Transverse colon (tissue), 4 donors: Measurements from ENCODE around the gene USP47. TPM values are rescaled to one million over a fixed set of nuclear protein-coding genes. Genes with fewer than 3 reads are reported as not detected.

Experiments
- DNase-seq: peaks from one replicate; pipeline ENCODE4 v3.0.0-alpha.2; 2019
- H3K27ac ChIP-seq, 4 donors: fragments of 200-600 bp; sonication (generic); 2 replicates each; pipeline ENCODE4 v1.5.1; 2016 to 2018; ENCODE audit warnings: inconsistent platforms in 4 of 4
- H3K27me3 ChIP-seq: fragments of 200-600 bp; sonication (generic); 2 replicates; pipeline ENCODE4 v1.5.1; 2017; ENCODE audit warnings: inconsistent platforms
- H3K36me3 ChIP-seq, 4 donors: fragments of 200-600 bp; sonication (generic); 2 replicates each; pipeline ENCODE4 v1.5.1; 2017 to 2019; ENCODE audit warnings: inconsistent platforms in 4 of 4
- H3K4me1 ChIP-seq, 4 donors: fragments of 200-600 bp; sonication (generic); 2 replicates each; pipeline ENCODE4 v1.5.1; 2017 to 2020; ENCODE audit warnings: inconsistent platforms in 4 of 4
- H3K4me3 ChIP-seq, 4 donors: fragments of 200-600 bp; sonication (generic); 1 replicate in 1 of 4; 2 replicates in 3 of 4; pipeline versions ENCODE4 v1.5.1 to v1.6.1; 2017 to 2019; ENCODE audit warnings: inconsistent platforms in 4 of 4
- H3K9me3 ChIP-seq, 2 donors: fragments of 200-600 bp; sonication (generic); 2 replicates each; pipeline ENCODE4 v1.5.1; 2017 to 2019; ENCODE audit warnings: inconsistent platforms in 2 of 2
- EP300 ChIP-seq: sonication (generic); formaldehyde crosslinking; IDR thresholded peaks from one replicate; pipeline ENCODE4 v1.6.1; 2017; ENCODE audit warnings: antibody characterized with exemption, low read depth
- POLR2A ChIP-seq: fragments of 450-650 bp; IDR thresholded peaks from one replicate; pipeline ENCODE4 v1.6.1; 2016; ENCODE audit warnings: antibody characterized with exemption, mild to moderate bottlenecking, moderate library complexity
- POLR2AphosphoS5 ChIP-seq, 3 donors: sonication (generic); formaldehyde crosslinking; IDR thresholded peaks; one replicate each; pipeline ENCODE4 v1.6.1; 2016; ENCODE audit warnings: antibody characterized with exemption in 3 of 3
- WGBS, 2 donors: methylation state at CpG; one replicate each; pipeline ENCODE4 v1.1.5; 2018; ENCODE audit warnings: low coverage in 1 of 2; 5-methylcytosine and 5-hydroxymethylcytosine counted together
- in situ Hi-C, 4 donors: fragments of 200-750 bp; cut with MboI; loops; one replicate each; pipeline versions ENCODE4 v1.15.0 to v1.15.1; 2017; ENCODE audit warnings: low sequenced_read_pairs in 3 of 4, low pct_ligation_motif_present in 1 of 4, low pct_unique_long_range_greater_than_20kb in 1 of 4
- intact Hi-C: fragments of 100-400 bp; cut with DNase I; formaldehyde crosslinking; loops from one replicate; pipeline ENCODE4 v1.15.1; 2023; ENCODE audit warnings: low total_unique reads
- total RNA-seq, 4 donors: library from RNA; depleted of rRNA; stranded (reverse); fragments of >200 nt; gene quantifications; one replicate each; pipeline ENCODE4 v1.1.0, GENCODE V29; 2016
- TF ChIP-seq, protein P1 (sequence below), 5 experiments: fragments of 200-600 bp in 3 of 5; fragments of 450-650 bp in 2 of 5; sonication (generic) in 3 of 5; IDR thresholded peaks; 1 replicate in 2 of 5; 2 replicates in 3 of 5; pipeline ENCODE4 v1.5.1; 2016 to 2017; ENCODE audit warnings: antibody characterized with exemption in 5 of 5, inconsistent platforms in 3 of 5, mild to moderate bottlenecking in 2 of 5, moderate library complexity in 1 of 5

Gene USP47
- total RNA-seq, 4 donors from 2014 or later: 42.6 to 85.1 (median 57.3) TPM

DNA sequence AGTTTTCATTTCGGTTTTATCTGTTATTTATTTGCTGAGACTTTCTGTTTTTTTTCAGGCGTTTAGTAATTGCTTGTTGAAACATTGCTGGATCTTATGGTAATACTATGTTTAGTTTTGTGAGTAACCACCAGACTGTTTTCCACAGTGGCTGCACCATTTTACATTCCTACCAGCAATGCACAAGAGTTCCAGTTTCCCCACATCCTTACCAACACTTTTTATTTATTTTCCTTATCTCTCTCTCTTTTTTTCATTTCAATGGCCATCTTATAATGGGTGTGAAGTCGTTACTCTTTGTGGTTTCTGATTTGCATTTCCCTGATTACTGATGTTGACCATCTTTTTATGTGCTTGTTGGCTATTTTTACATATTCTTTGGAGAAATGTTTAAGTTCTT, 23.7 kb downstream of the USP47 start:
- WGBS, 2 donors: 56 to 60% methylated on average over 2 to 3 of the region's 3 CpGs
- in situ Hi-C loops: no loop called here

DNA sequence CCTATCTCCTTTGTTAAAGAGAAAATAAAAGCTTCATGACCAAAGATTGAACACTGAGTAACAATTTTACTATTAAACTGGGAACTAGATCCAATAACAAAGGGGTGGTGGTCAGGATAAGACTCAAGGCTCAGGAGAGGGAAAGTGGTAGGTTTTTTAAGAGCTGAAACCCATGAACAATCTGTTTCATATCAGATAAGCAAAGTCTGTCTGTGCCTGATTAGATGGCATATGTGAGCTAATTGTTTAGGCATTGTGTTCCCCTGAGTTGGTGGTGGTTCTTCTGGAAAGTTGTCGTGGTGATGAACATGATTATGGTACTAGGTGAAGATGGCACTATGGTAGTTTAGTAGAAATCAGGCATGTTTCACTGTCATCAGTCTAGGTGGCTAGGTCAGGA, 24.4 kb downstream of the USP47 start:
- Histone ChIP-seq H3K4me1 (peaks cover 4 to 40% (median 26%) of the 10 kb centered on the region in 4 donors), H3K36me3 (no peaks in the 10 kb centered on the region), H3K27me3 (no peaks in the 10 kb centered on the region), H3K4me3 (no peak overlapping the region), H3K27ac (no peak overlapping the region), H3K9me3 (peaks cover 4 to 7% of the 10 kb centered on the region in 2 donors)
- intact Hi-C loops (no loop called here), in situ Hi-C loops (no loop called here)
- DNase-seq: no peak
- TF ChIP-seq POLR2AphosphoS5 (IDR thresholded peaks at IDR 0.05) (no peak), EP300 (no peak), POLR2A (no peak)
- TF ChIP-seq, protein P1, sequence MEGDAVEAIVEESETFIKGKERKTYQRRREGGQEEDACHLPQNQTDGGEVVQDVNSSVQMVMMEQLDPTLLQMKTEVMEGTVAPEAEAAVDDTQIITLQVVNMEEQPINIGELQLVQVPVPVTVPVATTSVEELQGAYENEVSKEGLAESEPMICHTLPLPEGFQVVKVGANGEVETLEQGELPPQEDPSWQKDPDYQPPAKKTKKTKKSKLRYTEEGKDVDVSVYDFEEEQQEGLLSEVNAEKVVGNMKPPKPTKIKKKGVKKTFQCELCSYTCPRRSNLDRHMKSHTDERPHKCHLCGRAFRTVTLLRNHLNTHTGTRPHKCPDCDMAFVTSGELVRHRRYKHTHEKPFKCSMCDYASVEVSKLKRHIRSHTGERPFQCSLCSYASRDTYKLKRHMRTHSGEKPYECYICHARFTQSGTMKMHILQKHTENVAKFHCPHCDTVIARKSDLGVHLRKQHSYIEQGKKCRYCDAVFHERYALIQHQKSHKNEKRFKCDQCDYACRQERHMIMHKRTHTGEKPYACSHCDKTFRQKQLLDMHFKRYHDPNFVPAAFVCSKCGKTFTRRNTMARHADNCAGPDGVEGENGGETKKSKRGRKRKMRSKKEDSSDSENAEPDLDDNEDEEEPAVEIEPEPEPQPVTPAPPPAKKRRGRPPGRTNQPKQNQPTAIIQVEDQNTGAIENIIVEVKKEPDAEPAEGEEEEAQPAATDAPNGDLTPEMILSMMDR (IDR thresholded peaks at IDR 0.05): no peak
- 67 to 91% methylated on average over 1 of the region's 1 CpG for WGBS, 2 donors

More for the DNA sequence above, 23.7 kb downstream of the USP47 start:
- intact Hi-C loops: no loop called here
- H3K27ac ChIP-seq: no peak overlapping the region
- TF ChIP-seq, protein P1 (IDR thresholded peaks at IDR 0.05): no peak
- TF ChIP-seq POLR2AphosphoS5 (IDR thresholded peaks at IDR 0.05): no peak
- no peak for TF ChIP-seq POLR2A
- no peak for TF ChIP-seq EP300
- no peak for DNase-seq
- H3K27me3 ChIP-seq: no peaks in the 10 kb centered on the region
- peaks cover under 1 to 41% (median 24%) of the 10 kb centered on the region in 4 donors for H3K4me1 ChIP-seq
- H3K4me3 ChIP-seq: no peak overlapping the region
- H3K36me3 ChIP-seq: no peaks in the 10 kb centered on the region
- peaks cover 4 to 7% of the 10 kb centered on the region in 2 donors for H3K9me3 ChIP-seq

DNA sequence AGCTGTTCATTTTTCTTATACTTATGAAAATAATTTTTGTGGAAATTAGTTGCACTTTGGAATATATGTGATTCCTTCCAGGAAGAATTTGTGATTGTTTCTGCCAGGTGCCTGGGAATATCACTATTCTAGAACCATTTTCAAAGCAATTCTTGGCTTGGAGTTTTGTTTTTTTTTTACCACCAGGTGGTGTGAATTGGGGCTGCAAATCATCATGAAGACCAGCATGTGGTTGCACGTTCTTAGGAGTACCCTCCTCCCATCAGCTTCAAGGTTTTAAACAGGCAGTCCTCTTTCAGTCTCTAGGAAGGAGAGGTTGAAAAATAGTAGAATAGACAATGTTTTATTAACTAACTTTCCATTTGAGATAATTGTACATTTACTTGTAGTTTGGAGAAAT, 25.9 kb downstream of the USP47 start:
- DNase-seq: no peak
- no peaks in the 10 kb centered on the region for H3K36me3 ChIP-seq
- in situ Hi-C loops: no loop called here
- no peaks in the 10 kb centered on the region for H3K27me3 ChIP-seq
- TF ChIP-seq POLR2A (no peak), EP300 (no peak), POLR2AphosphoS5 (IDR thresholded peaks at IDR 0.05) (no peak)
- TF ChIP-seq, protein P1 (IDR thresholded peaks at IDR 0.05): no peak
- 97 to 100% methylated on average over 1 of the region's 1 CpG for WGBS, 2 donors
- H3K4me1 ChIP-seq: peaks cover 14 to 42% (median 27%) of the 10 kb centered on the region in 4 donors
- intact Hi-C loops: no loop called here
- no peak overlapping the region for H3K4me3 ChIP-seq
- peaks cover 4 to 7% of the 10 kb centered on the region in 2 donors for H3K9me3 ChIP-seq
- no peak overlapping the region for H3K27ac ChIP-seq

DNA sequence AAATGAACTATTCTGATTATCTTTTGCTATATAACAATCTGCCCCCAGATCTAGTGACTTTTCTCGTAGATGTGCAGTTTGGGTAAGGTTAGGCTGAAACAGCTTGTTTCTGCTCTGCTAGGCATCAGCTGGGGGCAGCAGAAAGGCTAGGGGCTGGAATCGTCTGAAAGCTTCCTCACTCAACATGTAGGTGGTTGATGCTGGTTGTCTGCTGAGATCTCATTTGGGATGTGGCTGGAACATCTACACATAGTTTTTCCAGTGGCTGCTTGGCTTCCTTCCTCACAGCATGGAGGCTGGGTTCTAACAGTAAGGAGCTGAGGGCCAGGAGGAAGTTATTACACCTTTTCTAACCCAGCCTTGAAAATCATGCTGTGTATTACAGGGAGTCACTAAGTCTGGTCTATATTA, 30.2 kb downstream of the USP47 start:
- in situ Hi-C loops: no loop called here

More for the DNA sequence above, 30.2 kb downstream of the USP47 start:
- no peak for TF ChIP-seq POLR2AphosphoS5 (IDR thresholded peaks at IDR 0.05)
- TF ChIP-seq, protein P1 (IDR thresholded peaks at IDR 0.05): no peak
- no peak for TF ChIP-seq EP300
- no peak for DNase-seq
- no peaks in the 10 kb centered on the region for H3K36me3 ChIP-seq
- intact Hi-C loops: no loop called here
- no peak overlapping the region for H3K4me3 ChIP-seq
- H3K4me1 ChIP-seq: peaks cover 14 to 34% (median 23%) of the 10 kb centered on the region in 4 donors
- no peaks in the 10 kb centered on the region for H3K27me3 ChIP-seq
- WGBS, 2 donors: 61 to 80% methylated on average over 1 to 2 of the region's 2 CpGs
- no peak overlapping the region for H3K27ac ChIP-seq
- H3K9me3 ChIP-seq: peaks cover 2 to 3% of the 10 kb centered on the region in 2 donors
